HG03064 (cell line): ENCODE measurements around the gene ARMC9.

Source experiments
- ATAC-seq: cut with Tn5 transposase; IDR thresholded peaks from one replicate; pipeline ENCODE4 v1.9.1; 2021; ENCODE audit warnings: low read depth; ENCODE audit not compliant: unreplicated experiment

The ARMC9 gene

DNA sequence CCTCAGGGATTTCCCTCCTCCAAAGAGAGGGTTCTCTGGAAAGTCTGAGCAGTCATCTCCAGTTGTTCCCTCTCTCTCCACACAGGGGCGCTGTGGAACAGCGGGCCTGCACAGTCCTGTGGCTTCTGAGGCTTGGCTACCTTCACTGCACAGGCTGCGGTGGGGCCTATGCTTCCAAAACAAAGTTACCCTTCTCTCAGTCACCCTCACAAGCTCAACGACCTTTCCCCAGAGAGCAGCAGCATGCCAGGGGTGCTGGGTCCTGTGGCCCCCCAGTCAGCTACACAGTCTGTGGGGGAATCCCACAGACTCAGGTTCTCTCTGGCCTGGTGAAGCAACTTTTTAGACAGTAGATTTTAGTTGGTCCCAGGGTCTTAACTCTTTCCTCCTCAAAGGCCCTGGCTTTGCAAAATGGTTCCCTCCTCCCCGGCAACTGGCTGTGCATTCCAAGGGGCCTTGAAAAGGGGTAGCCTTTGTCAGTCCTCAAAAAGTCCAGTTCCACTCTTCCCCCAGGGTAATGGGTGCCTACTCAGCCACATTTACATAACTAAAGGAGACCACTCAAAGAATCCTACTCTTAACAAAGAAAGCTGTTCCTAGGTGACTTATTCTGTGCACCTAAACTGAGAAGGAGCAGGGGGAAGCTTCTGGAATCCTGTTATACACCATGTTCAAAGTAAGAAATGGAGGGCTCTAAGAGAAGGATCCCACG, 212.0 kb downstream of the ARMC9 start:
- no peak for ATAC-seq

GRCh38 chr2:231411237-231411636, 212.8 kb downstream of the ARMC9 start:
- ATAC-seq = no peak

DNA sequence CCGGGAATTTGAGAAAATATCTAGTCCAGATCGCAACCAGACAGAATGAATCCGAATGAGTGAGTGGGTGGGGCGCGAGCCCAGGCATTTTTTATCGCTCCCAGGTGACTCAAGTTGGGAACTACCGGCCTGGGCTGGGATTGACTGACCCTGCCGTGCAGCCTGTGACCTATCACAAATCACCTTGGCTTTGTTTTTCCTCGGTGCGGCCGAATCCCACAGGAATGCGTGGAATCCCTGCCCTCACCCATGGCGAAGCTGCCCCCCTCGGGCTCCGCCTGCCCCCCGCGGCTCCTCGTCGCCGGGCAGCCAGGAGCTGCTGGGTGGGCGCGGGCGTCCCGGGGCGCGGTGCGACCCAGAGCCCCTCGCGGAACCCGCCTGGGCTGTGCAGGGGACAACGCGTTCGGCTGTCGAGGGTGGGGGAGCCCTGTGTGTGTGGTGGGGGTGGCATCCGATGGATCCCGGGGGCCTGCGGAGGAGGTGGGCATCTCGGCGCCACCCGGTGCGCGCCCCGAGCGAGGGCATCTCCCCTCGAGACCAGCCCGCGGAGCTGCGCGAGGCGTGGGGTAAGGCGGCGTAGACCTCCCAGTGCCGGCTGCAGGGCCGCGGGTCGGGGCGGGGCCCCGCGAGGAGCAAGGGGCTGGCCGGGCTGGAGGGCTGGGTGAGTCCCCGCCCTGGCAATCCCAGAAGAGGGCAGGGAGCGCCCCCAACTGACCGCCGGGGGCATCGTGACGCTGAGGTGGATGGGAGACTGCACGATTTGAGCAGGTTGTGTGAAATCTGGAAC, 213.6 kb downstream of the ARMC9 start:
- peak; percentile 95 for ATAC-seq

DNA sequence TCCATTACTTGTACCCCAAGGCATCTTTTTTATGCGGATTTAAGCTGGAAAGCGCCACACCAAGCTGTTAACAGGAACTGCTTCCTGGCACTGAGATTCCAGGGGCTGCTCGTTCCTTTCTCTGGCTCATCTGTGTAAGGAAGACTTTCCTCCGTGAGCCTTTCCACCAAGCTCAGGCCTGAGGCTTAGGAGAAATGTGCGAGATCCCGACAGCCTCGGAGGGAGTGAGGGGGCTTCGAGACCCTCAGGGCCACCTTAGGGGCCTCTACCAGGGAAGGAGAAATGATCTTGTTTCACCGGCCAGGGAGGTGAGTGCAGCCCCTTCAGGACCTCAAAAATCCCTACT, 214.2 kb downstream of the ARMC9 start:
- no peak for ATAC-seq

GRCh38 chr2:231413456-231413855, 215.0 kb downstream of the ARMC9 start:
- no peak for ATAC-seq

GRCh38 chr2:231413921-231414476, 215.6 kb downstream of the ARMC9 start:
- ATAC-seq = no peak

DNA sequence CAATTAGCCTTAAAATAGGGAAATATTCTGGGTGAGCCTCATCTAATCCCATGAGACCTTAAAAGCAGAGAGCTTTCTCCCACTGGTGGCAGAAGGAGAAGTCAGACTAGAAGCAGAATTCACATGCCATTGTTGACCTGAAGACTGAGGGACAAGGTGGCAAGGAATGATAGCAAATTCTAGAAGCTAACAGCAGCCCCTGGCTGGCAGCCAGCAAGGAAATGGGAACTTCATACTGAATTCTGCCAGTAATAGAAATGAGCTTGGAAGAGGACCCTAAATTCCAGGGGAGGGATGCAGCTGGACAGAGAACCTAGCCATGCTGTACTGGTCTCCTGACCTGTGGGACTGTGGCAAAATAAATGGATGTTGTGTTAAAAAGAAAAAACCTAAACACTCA, 216.6 kb downstream of the ARMC9 start:
- ATAC-seq = no peak

DNA sequence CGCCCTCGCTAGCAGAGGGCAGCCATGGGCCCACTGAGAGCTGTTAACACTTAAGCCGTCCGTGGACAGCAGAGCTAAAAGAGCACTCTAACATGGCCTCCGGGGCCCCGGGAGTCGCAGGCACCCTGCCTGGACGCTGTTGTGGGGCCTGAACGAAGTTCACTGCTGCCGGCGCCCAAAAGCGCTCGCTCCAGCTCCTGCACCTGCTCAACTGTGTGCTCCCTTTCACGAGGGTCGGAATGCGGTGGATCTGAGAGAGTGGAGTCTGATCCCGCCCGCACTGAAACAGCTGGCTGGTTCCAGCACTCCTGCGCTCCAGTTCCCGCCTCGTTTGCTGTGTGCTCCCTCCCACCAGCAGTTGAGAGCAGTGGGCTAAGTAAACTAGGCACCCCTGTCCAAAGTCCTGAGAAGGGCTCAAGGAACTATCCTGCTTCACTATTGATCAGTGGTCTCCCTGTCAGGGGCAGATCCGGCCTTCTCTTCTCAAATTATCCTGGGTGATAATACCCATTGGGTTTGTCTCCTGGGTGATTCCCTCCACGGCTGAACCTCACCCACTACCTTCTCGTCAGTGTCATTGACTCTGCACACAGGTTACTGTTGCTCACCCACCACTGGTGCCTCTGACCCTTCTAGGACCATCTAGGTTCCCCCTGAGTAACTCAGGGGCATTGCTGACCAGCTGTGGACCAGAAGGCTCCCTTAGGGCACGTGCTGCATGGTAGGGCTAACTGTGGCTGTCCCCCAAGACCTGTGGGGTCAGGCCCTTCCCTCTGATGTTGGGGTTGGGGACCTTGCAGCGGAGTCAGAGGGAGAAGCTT, 220.6 kb downstream of the ARMC9 start:
- no peak for ATAC-seq

DNA sequence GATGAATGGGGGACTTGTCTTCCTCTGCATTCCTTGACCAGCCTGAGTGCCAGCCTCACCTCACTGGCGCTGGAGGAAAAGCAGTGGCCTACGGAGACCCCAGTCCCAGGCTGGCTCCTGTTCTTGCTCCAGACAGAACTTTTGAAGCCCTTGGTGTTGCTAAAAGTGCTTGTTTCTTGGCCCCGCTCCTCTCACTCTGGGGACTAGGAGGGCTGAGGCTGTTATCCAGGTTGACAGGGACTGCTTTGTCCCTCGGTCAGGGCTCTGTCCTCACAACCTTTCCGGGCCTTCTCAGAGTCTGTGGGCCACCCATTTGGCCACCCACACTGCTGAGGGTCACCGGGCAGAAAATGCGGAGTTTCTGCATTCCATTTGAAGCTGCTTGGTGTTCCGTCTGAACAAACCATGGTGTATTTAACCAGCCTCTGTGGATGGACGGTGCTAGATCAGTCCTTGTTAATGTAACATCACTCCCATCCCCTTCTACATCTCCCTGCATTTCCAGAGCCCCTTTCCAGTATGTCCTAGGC, 222.7 kb downstream of the ARMC9 start:
- no peak for ATAC-seq

DNA sequence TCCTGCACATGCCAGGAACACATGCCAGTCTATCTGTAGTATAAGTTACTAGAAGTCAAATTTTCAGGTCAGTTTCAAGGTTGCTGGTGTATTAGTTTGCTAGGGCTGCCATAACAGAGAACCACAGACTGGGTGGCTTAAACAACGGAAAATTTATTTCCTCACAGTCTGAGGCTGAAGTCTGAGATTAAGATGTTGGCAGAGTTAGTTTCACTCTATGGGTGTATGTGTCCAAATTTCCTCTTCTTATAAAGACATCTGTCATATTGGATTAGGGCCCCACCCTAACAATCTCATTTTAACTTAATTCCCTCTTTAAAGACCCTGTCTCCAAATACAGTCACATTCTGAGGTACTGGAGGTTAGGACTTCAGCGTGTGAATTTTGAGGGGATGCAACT, 223.6 kb downstream of the ARMC9 start:
- ATAC-seq = no peak

DNA sequence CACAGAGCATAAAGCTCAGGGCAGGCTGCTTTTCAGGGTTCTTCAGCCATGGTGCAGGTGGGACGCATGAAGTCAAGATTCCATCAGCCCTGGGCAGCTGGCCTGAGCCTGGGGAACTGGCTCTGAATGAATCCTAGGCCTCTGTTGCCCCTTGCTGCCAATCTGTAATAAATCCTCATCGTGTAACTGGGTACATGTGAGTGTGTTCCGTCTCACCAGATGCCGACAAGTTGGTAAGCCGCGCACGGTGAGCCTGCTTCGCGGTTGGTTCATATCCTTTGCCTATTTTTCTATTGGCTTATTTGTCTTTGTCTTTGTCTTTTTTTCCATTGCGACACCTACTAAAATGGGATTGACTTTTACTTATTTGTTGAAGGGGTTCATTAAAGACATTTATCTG, 224.7 kb downstream of the ARMC9 start:
- ATAC-seq = no peak
